IMR-90 (cell line): ENCODE measurements around the gene SLC17A4. TPM values are rescaled to one million over a fixed set of nuclear protein-coding genes. Genes with fewer than 3 reads are reported as not detected.

Experiments used
- ATAC-seq: fragments of 200-7000 bp; cut with Tn5 transposase; 2 replicates; pipeline ENCODE4 v1.9.1; 2020; ENCODE audit warnings: low read depth, mild to moderate bottlenecking, moderate library complexity
- BruUV-seq: library from RNA; stranded (reverse); fragments of 400-500 nt; replicated peaks from 2 replicates; lab custom pipeline; 2021; lab: Mats Ljungman, UMichigan
- CTCF ChIA-PET: fragments of 300-600 bp; formaldehyde crosslinking; extraction: SDS; loops from one replicate; lab custom pipeline; 2021; ENCODE audit warnings: antibody characterized with exemption; lab: Yijun Ruan, JAX
- POLR2A ChIA-PET: fragments of 300-600 bp; sonication (Branson Sonifier 250); formaldehyde crosslinking; loops from one replicate; lab custom pipeline; 2022; ENCODE audit warnings: antibody characterized with exemption; ENCODE audit not compliant: unreplicated experiment; lab: Charles Lee
- DNase-seq: peaks from one replicate; pipeline ENCODE4 v3.0.0; 2013
- H2AFZ ChIP-seq: replicated peaks from 2 replicates; pipeline ENCODE3; 2013; ENCODE audit warnings: low read length, mild to moderate bottlenecking; ENCODE audit not compliant: poor library complexity
- H2AK5ac ChIP-seq: 2 replicates; pipeline ENCODE4 v1.6.1; 2013; ENCODE audit warnings: low read depth, low read length, inconsistent platforms
- H2AK9ac ChIP-seq: replicated peaks from 2 replicates; pipeline ENCODE3; 2013; ENCODE audit warnings: mild to moderate bottlenecking, low read depth, low read length, moderate library complexity; ENCODE audit not compliant: poor library complexity
- H2BK120ac ChIP-seq: 2 replicates; pipeline ENCODE4 v1.6.1; 2013; ENCODE audit warnings: low read depth, low read length, inconsistent platforms
- H2BK15ac ChIP-seq: 3 replicates; pipeline ENCODE4 v1.6.1; 2013; ENCODE audit warnings: low read depth, low read length, inconsistent platforms
- H2BK20ac ChIP-seq: 2 replicates; pipeline ENCODE4 v1.6.1; 2013; ENCODE audit warnings: low read depth, mild to moderate bottlenecking, inconsistent platforms, low read length, moderate library complexity
- H2BK5ac ChIP-seq: 2 replicates; pipeline ENCODE4 v1.6.1; 2013; ENCODE audit warnings: mild to moderate bottlenecking, low read depth, low read length, inconsistent platforms; ENCODE audit not compliant: poor library complexity, severe bottlenecking
- H3K14ac ChIP-seq: replicated peaks from 2 replicates; pipeline ENCODE4 v1.6.1; 2013; ENCODE audit warnings: low read depth, low read length, inconsistent platforms
- H3K18ac ChIP-seq: 2 replicates; pipeline ENCODE4 v1.6.1; 2013; ENCODE audit warnings: low read depth, low read length, control low read depth
- H3K23ac ChIP-seq: 2 replicates; pipeline ENCODE4 v1.6.1; 2013; ENCODE audit warnings: low read depth, low read length, inconsistent platforms
- H3K27ac ChIP-seq: 2 replicates; pipeline ENCODE4 v1.5.1; 2013; ENCODE audit warnings: mild to moderate bottlenecking, control low read depth, low read length; ENCODE audit not compliant: insufficient read depth
- H3K27me3 ChIP-seq: 2 replicates; pipeline ENCODE4 v1.6.1; 2013; ENCODE audit warnings: low read length; ENCODE audit not compliant: control insufficient read depth, insufficient read depth
- H3K36me3 ChIP-seq: 2 replicates; pipeline ENCODE4 v1.6.1; 2013; ENCODE audit warnings: low read length, mixed read lengths; ENCODE audit not compliant: control insufficient read depth, insufficient read depth
- H3K4ac ChIP-seq: 2 replicates; pipeline ENCODE4 v1.6.1; 2013; ENCODE audit warnings: low read depth, low read length, inconsistent platforms
- H3K4me1 ChIP-seq: 2 replicates; pipeline ENCODE4 v1.6.1; 2013; ENCODE audit warnings: low read length, mixed read lengths; ENCODE audit not compliant: control insufficient read depth, insufficient read depth
- H3K4me2 ChIP-seq: 2 replicates; pipeline ENCODE4 v1.6.1; 2013; ENCODE audit warnings: low read depth, mild to moderate bottlenecking, control low read depth, low read length, moderate library complexity
- H3K4me3 ChIP-seq: 2 replicates; pipeline ENCODE4 v1.5.1; 2013; ENCODE audit warnings: low read depth, mild to moderate bottlenecking, control low read depth, low read length, moderate library complexity; ENCODE audit not compliant: insufficient read depth
- H3K56ac ChIP-seq: 2 replicates; pipeline ENCODE4 v1.6.1; 2013; ENCODE audit warnings: low read length, inconsistent platforms; ENCODE audit not compliant: insufficient read depth; ENCODE audit errors: extremely low read depth
- H3K79me1 ChIP-seq, 2 experiments: 2 replicates each; pipeline ENCODE4 v1.6.1; 2013; ENCODE audit warnings: low read length in 2 of 2, inconsistent platforms in 1 of 2, low read depth in 1 of 2
- H3K9ac ChIP-seq: 2 replicates; pipeline ENCODE4 v1.6.1; 2013; ENCODE audit warnings: low read depth, low read length, control low read depth
- H3K9me1 ChIP-seq: 2 replicates; pipeline ENCODE4 v1.6.1; 2013; ENCODE audit warnings: low read length, inconsistent platforms; ENCODE audit not compliant: insufficient read depth
- H3K9me3 ChIP-seq: 2 replicates; pipeline ENCODE4 v1.6.1; 2013; ENCODE audit warnings: low read length; ENCODE audit not compliant: control insufficient read depth, insufficient read depth
- H4K20me1 ChIP-seq: 2 replicates; pipeline ENCODE4 v1.6.1; 2013; ENCODE audit warnings: low read length, inconsistent platforms; ENCODE audit not compliant: insufficient read depth
- H4K5ac ChIP-seq: 2 replicates; pipeline ENCODE4 v1.6.1; 2013; ENCODE audit warnings: mild to moderate bottlenecking, low read depth, low read length, control low read depth
- H4K8ac ChIP-seq, 2 experiments: 2 replicates each; pipeline ENCODE4 v1.6.1; 2013; ENCODE audit warnings: low read depth in 2 of 2, low read length in 2 of 2, control low read depth in 1 of 2, inconsistent platforms in 1 of 2
- H4K91ac ChIP-seq: 2 replicates; pipeline ENCODE4 v1.6.1; 2013; ENCODE audit warnings: low read depth, low read length, inconsistent platforms; ENCODE audit not compliant: insufficient read depth
- BHLHE40 ChIP-seq: fragments of 150-350 bp; IDR thresholded peaks from 2 replicates; pipeline ENCODE4 v1.6.1; 2016; ENCODE audit warnings: mild to moderate bottlenecking, low read depth, low read length
- CEBPB ChIP-seq: IDR thresholded peaks from 2 replicates; pipeline ENCODE4 v1.6.1; 2012; ENCODE audit warnings: low read depth, low read length, improper control_type of control experiment
- CHD1 ChIP-seq: IDR thresholded peaks from 2 replicates; pipeline ENCODE4 v1.6.1; 2012; ENCODE audit warnings: low read depth, low read length, improper control_type of control experiment
- MAFK ChIP-seq: IDR thresholded peaks from 2 replicates; pipeline ENCODE4 v1.6.1; 2012; ENCODE audit warnings: low read depth, low read length, improper control_type of control experiment
- MAZ ChIP-seq: IDR thresholded peaks from 2 replicates; pipeline ENCODE4 v1.6.1; 2012; ENCODE audit warnings: low read depth, mild to moderate bottlenecking, low read length, improper control_type of control experiment, moderate library complexity, borderline replicate concordance
- MXI1 ChIP-seq: IDR thresholded peaks from 2 replicates; pipeline ENCODE4 v1.6.1; 2012; ENCODE audit warnings: low read depth, mild to moderate bottlenecking, low read length, moderate library complexity, borderline replicate concordance
- NFE2L2 ChIP-seq: fragments of 150-350 bp; IDR thresholded peaks from 2 replicates; pipeline ENCODE4 v1.6.1; 2016; ENCODE audit warnings: low read depth, mild to moderate bottlenecking, low read length
- POLR2A ChIP-seq: IDR thresholded peaks from 2 replicates; pipeline ENCODE4 v1.6.1; 2012; ENCODE audit warnings: mild to moderate bottlenecking, low read depth, low read length
- RAD21 ChIP-seq: IDR thresholded peaks from 2 replicates; pipeline ENCODE4 v1.6.1; 2012; ENCODE audit warnings: low read length, improper control_type of control experiment
- RCOR1 ChIP-seq: IDR thresholded peaks from 2 replicates; pipeline ENCODE4 v1.6.1; 2012; ENCODE audit warnings: mild to moderate bottlenecking, low read length, improper control_type of control experiment; ENCODE audit not compliant: insufficient replicate concordance
- RFX5 ChIP-seq: IDR thresholded peaks from 2 replicates; pipeline ENCODE4 v1.8.0; 2012; ENCODE audit warnings: low read depth, mild to moderate bottlenecking, low read length, moderate library complexity
- SMC3 ChIP-seq: fragments of 150-350 bp; IDR thresholded peaks from 2 replicates; pipeline ENCODE4 v1.6.1; 2016; ENCODE audit warnings: low read depth, mild to moderate bottlenecking, antibody characterized with exemption, low read length, moderate library complexity
- WGBS, 2 experiments: methylation state at CpG; one replicate each; pipeline versions ENCODE4 v1.1.5 to v1.1.7; 2013; ENCODE audit warnings: missing lambda C conversion rate in 2 of 2; ENCODE audit not compliant: insufficient read length in 1 of 2; ENCODE audit errors: extremely low coverage in 2 of 2; 5-methylcytosine and 5-hydroxymethylcytosine counted together
- dilution Hi-C: fragments of 300-500 bp; cut with HindIII; formaldehyde crosslinking; loops from one replicate; pipeline ENCODE4 v1.14.3; 2018; ENCODE audit warnings: low sequenced_read_pairs; ENCODE audit not compliant: unreplicated experiment
- in situ Hi-C: fragments of 300-500 bp; cut with MboI; formaldehyde crosslinking; loops from 3 replicates; pipeline ENCODE4 v1.14.3; 2019; ENCODE audit warnings: low sequenced_read_pairs, inconsistent platforms, mixed read lengths
- intact Hi-C: fragments of 100-400 bp; cut with micrococcal nuclease; formaldehyde crosslinking; loops from 2 replicates; pipeline ENCODE4 v1.10.0; 2022
- polyA plus RNA-seq, 3 experiments: library from polyadenylated mRNA; depleted of rRNA; stranded (reverse); fragments of >200 nt; gene quantifications; 2 replicates each; pipeline ENCODE4 v1.2.3, GENCODE V29; 2012; ENCODE audit warnings: low replicate concordance in 1 of 3
- total RNA-seq: library from RNA; depleted of rRNA; stranded (reverse); fragments of >200 nt; gene quantifications from 2 replicates; pipeline ENCODE4 v1.2.3, GENCODE V29; 2012
- TF ChIP-seq, protein P1 (sequence below): conservative IDR thresholded peaks from 2 replicates; pipeline ENCODE4 v1.5.1; 2012; ENCODE audit warnings: mild to moderate bottlenecking, low read depth, low read length, improper control_type of control experiment
- TF ChIP-seq, protein P2 (sequence below): fragments of 150-350 bp; IDR thresholded peaks from 2 replicates; pipeline ENCODE4 v1.6.1; 2016; ENCODE audit warnings: low read depth, mild to moderate bottlenecking, low read length, moderate library complexity, borderline replicate concordance

SLC17A4 gene
- total and polyA plus RNA-seq, 2 of the 4 experiments (the other 2 are of a cell fraction), result not detected

GRCh38 chr6:25777856-25778649 is 23.5 kb downstream of the SLC17A4 start:
- dilution Hi-C loops, result no loop called here

More at GRCh38 chr6:25777856-25778649, 23.5 kb downstream of the SLC17A4 start:
- Histone ChIP-seq H3K9ac (no peak overlapping the region), H3K27ac (no peak overlapping the region), H3K14ac (no peak overlapping the region), H4K20me1 (no peaks in the 10 kb centered on the region), H2BK120ac (no peak overlapping the region), H2BK15ac (no peak overlapping the region), H4K8ac (no peak overlapping the region), H4K5ac (no peak overlapping the region), H3K4me3 (no peak overlapping the region), H3K79me1 (no peaks in the 10 kb centered on the region), H2BK5ac (no peak overlapping the region), H2AFZ (no peak overlapping the region), H3K18ac (no peak overlapping the region), H3K27me3 (no peaks in the 10 kb centered on the region), H3K9me1 (no peaks in the 10 kb centered on the region), H2AK5ac (no peak overlapping the region), H2BK20ac (no peak overlapping the region), H3K23ac (no peak overlapping the region), H3K9me3 (no peaks in the 10 kb centered on the region), H3K4ac (no peak overlapping the region), H2AK9ac (no peak overlapping the region), H3K56ac (no peak overlapping the region), H4K91ac (no peak overlapping the region), H3K4me1 (no peaks in the 10 kb centered on the region), H3K36me3 (no peaks in the 10 kb centered on the region), H3K4me2 (no peak overlapping the region)
- no TSS peak for BruUV-seq
- in situ Hi-C loops, result no loop called here
- DNase-seq (no peak), ATAC-seq (no peak)
- POLR2A ChIA-PET, result no interaction called here
- CTCF ChIA-PET, result no interaction called here
- WGBS, 2 experiments, result no CpG with 5 or more reads among the region's 4 CpGs
- TF ChIP-seq MAFK (no peak), SMC3 (no peak), BHLHE40 (no peak), MAZ (no peak), RAD21 (no peak), RFX5 (no peak), MXI1 (no peak), NFE2L2 (no peak), POLR2A (no peak), CEBPB (no peak), RCOR1 (no peak), CHD1 (no peak)
- TF ChIP-seq, protein P1, sequence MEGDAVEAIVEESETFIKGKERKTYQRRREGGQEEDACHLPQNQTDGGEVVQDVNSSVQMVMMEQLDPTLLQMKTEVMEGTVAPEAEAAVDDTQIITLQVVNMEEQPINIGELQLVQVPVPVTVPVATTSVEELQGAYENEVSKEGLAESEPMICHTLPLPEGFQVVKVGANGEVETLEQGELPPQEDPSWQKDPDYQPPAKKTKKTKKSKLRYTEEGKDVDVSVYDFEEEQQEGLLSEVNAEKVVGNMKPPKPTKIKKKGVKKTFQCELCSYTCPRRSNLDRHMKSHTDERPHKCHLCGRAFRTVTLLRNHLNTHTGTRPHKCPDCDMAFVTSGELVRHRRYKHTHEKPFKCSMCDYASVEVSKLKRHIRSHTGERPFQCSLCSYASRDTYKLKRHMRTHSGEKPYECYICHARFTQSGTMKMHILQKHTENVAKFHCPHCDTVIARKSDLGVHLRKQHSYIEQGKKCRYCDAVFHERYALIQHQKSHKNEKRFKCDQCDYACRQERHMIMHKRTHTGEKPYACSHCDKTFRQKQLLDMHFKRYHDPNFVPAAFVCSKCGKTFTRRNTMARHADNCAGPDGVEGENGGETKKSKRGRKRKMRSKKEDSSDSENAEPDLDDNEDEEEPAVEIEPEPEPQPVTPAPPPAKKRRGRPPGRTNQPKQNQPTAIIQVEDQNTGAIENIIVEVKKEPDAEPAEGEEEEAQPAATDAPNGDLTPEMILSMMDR, result no peak
- TF ChIP-seq, protein P2, sequence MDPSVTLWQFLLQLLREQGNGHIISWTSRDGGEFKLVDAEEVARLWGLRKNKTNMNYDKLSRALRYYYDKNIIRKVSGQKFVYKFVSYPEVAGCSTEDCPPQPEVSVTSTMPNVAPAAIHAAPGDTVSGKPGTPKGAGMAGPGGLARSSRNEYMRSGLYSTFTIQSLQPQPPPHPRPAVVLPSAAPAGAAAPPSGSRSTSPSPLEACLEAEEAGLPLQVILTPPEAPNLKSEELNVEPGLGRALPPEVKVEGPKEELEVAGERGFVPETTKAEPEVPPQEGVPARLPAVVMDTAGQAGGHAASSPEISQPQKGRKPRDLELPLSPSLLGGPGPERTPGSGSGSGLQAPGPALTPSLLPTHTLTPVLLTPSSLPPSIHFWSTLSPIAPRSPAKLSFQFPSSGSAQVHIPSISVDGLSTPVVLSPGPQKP, result no peak
- intact Hi-C loops, result no loop called here
